NCI-H1105 (cell line): ENCODE data around the gene ZSWIM6.

ENCODE experiments used
- DNase-seq: peaks from one replicate; lab custom pipeline; 2025; lab: John Stamatoyannopoulos, UW

Gene ZSWIM6

GRCh38 chr5:61331407-61332357 lies at the start of gene ZSWIM6:
ZSWIM6 (plus strand) TSS chr5:61332258; CDS start chr5:61332273, 15 bp downstream.
- peak; percentile 96 for DNase-seq

GRCh38 chr5:61283471-61283870 lies 48.6 kb upstream of the ZSWIM6 start:
- no peak for DNase-seq

GRCh38 chr5:61285531-61285930 lies 46.5 kb upstream of the ZSWIM6 start:
- no peak for DNase-seq

GRCh38 chr5:61286446-61287132 lies 45.5 kb upstream of the ZSWIM6 start:
- DNase-seq: no peak

GRCh38 chr5:61287474-61287873 lies 44.6 kb upstream of the ZSWIM6 start:
- no peak for DNase-seq

GRCh38 chr5:61289241-61289640 lies 42.8 kb upstream of the ZSWIM6 start:
- no peak for DNase-seq

GRCh38 chr5:61289669-61290306 lies 42.3 kb upstream of the ZSWIM6 start:
- no peak for DNase-seq

GRCh38 chr5:61290791-61291210 lies 41.3 kb upstream of the ZSWIM6 start:
- no peak for DNase-seq

GRCh38 chr5:61292062-61292657 lies 39.9 kb upstream of the ZSWIM6 start:
- DNase-seq: no peak

- DNase-seq: no peak
Observed at GRCh38 chr5:61293071-61293470, 39.0 kb upstream of the ZSWIM6 start.

GRCh38 chr5:61293873-61294272 lies 38.2 kb upstream of the ZSWIM6 start:
- DNase-seq: no peak

GRCh38 chr5:61295365-61295764 lies 36.7 kb upstream of the ZSWIM6 start:
- no peak for DNase-seq

- DNase-seq: no peak
Observed at GRCh38 chr5:61298066-61298465, 34.0 kb upstream of the ZSWIM6 start.

GRCh38 chr5:61298580-61298979 lies 33.5 kb upstream of the ZSWIM6 start:
- DNase-seq: no peak

- no peak for DNase-seq
Observed at GRCh38 chr5:61299261-61299681, 32.8 kb upstream of the ZSWIM6 start.

GRCh38 chr5:61301341-61302199 lies 30.5 kb upstream of the ZSWIM6 start:
- DNase-seq: no peak

GRCh38 chr5:61302200-61302563 lies 29.9 kb upstream of the ZSWIM6 start:
- DNase-seq: no peak

GRCh38 chr5:61303346-61303745 lies 28.7 kb upstream of the ZSWIM6 start:
- DNase-seq: no peak

- DNase-seq: no peak
Observed at GRCh38 chr5:61304590-61305381, 27.3 kb upstream of the ZSWIM6 start.

- DNase-seq: no peak
Observed at GRCh38 chr5:61306531-61307131, 25.4 kb upstream of the ZSWIM6 start.
